NOMO-1 (cell line): ENCODE data around the gene C19orf73.
"Not testable (repeated sequence)": the region's sequence is repeated elsewhere in the genome, so short reads cannot be mapped to it uniquely, and the experiment has no call there.

Experiments used
- DNase-seq, 2 experiments: peaks; one replicate each; lab custom pipeline; 2025; ENCODE audit not compliant: unreplicated experiment in 2 of 2; lab: John Stamatoyannopoulos, UW

C19orf73 gene

DNA sequence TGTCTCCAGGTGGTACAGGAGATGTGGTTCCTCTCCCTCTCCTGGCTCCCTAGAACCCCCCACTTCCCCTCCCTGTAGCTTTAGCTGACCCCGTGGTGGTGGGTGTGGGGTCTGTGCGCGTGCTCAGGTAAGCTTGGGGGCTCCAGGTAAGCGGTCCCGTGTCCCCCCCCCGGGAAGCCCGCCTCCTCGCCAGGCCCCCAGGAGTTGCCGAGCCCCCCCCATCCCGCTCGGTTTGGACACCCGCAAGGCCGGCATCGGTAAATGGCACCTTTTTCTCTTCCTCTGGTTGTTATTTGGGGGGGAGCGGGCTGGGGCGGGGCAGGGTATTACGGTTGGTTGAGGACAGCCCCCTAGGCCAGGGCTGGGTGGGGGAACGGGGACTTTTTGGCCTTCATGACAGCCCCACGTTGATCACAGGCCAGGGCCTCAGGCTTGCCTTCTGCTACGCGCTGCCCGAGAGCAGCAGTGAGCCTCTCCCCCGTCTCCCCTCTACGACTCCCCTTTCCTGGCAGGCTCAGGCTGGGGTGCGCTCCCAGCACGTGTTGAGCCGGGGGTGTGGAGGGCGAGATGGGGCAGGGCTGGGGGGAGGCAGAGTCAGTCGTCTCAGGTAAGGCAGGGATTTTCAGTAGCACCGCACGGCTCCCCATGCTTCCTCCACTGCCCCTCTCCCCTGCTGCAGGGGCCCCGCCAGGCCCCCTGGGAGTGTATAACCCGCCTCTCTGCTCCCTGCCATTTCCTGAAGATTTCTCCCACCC, 15.4 kb downstream of the C19orf73 start:
- DNase-seq, result no peak

DNA sequence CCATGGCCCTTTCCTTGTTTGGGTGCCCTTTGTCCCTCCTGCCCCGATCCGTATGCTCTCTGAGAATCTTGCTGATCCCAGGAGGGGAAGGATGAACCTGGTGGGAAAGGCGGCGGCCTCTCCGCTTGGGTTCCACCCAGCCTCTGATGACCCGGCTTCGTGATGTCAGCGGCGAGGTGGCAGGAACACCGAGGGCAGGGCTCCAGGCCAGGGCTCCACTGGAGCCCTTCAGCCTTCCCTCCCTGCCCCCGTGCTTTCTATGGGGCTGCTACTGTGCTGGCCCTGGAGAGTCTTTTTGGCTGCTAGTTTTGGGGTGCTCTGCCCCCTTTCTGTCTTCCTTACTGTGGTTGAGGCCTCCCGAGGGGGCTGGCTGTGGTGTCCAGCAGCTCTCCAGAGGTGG, 16.6 kb downstream of the C19orf73 start:
- no peak for DNase-seq

DNA sequence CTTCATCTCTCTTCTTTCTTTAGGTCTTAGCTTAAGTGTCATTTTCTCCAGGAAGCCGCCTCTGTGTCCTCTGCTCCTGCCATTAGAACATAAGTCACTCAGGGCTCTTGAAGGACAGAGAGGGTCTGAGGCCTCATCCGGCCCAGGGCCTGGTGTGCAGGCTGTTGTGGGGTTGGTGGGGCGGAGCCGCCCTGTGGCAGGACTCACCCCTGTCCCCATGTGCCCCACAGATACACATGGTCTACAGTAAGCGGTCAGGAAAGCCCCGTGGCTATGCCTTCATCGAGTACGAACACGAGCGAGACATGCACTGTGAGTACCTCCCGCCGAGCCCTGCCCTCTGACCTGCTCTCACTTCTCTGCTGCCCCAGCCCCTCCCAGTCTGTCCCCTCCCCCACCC, 17.8 kb downstream of the C19orf73 start:
- DNase-seq, result no peak

DNA sequence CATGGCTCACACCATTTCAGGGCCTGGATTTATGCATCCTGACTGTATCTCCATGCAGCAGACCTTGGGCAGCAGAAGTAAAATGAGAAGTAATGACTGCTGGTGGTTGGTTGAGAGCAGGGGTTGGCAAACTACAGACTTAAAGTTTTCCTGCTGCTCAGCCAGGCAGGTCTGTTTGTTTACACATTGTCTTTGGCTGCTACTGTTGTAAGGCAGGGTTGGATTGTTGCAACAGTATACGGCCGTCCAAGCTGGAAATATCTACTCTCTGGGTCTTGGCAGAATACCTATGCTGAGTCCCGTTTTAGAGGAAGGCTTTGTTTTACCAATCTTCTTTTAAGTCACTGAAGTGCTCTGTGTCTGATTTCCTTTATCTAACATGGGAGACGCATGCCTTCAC, 20.1 kb downstream of the C19orf73 start:
- DNase-seq, result no peak

DNA sequence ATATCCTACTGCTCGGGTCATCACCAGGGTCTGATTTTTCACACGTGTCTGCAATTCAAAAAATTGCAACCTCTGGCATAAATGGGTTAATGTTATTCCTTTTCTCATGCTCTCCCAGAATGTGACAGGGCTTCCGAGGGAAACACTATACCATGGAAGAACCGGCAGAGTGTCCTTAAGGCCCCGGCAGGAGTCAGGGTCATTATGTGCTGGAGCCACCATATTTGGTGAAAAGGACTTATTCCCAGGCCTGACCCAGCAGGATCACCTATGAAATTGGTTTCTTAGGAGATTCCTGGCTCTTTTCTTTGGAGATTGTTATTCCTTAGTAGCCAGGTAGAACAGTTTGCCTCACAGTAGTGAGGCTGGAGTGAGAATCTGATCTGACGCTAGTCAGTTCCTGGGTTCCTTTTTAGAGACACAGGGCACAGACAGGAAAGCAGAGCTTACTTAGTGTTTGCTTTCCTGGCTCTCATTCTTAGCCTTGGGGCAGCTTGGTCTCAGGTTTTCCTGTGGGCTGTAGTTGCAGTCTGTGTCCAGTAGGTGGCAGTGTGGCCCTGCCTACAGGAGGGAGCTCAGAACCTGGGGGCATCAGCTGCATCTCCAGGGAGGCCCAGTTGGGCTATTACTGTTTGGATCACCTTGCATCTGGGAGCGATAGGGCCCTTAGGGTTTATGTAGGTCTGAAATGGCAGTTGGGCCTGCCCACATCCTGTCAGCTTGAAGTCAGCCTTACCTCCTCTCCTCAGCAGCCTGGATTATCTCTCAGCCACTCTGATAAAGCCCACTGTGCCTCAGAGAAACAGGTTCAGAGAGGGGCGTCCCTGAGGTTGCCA, 21.3 kb downstream of the C19orf73 start:
- peak; percentile 56 to 66 for DNase-seq

DNA sequence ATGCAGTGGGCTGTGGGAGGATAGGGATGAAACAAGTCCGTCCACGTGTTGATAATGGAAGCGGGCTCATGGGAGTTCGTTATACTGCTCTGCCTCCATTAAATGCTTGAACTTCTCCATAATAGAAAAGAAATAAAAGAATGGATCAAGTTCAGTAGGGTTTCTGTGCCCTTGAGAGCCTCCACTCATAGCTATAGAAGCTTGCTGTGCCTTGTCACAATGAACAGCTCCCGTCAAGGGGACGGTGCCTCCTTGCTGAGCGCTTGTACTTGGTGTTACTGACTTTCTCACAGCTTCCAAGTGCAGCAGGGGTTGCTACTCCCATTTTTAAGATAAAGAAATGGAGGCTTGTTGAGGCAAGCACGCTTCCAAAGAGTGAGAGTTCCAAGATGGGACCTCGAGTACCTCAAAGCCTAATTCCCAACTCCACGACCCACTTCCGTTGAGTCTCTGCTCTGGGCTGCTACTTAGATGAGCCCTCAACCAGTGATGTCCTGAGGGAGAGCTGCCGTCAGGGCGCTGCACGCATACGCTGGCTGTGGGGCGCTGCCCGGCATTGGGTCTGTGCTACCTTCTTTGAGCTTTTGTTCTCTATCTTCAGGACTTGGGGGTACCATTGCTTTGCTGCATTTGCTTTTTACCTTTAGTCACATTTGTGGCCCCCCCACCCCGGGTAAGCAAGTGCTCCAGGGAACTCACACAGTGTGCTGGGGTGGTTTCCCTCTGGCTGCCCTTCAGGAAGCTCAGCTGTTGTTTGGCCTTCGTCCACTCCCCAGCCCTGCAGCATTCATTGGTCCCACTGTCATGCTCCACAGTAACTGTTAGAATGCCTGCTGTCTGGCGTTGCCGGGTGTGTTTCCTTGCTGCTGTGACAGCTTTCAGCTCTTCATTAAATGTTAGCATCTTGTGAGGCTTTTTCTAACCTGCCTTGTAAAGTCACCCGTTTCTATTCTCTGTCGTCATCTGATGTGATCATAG, 24.1 kb downstream of the C19orf73 start:
- no peak for DNase-seq

DNA sequence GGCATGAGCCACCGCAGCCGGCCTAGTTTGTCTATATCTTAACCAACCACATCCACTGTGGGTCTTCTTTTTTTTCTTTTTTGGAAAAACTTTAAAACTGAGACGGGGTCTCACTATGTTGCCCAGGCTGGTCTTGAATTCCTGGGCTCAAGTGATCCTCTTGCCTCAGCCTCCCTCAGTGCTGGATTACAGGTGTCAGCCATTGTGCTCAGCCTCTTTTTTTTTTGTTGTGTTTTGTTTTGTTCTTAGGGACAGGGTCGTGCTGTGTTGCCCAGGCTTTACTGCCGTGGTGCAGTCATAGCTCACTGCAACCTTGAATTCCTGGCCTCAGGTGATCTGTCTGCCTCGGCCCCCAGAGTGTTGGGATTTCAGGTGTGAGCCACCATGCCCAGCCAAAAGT, 26.3 kb downstream of the C19orf73 start:
- no peak for DNase-seq

DNA sequence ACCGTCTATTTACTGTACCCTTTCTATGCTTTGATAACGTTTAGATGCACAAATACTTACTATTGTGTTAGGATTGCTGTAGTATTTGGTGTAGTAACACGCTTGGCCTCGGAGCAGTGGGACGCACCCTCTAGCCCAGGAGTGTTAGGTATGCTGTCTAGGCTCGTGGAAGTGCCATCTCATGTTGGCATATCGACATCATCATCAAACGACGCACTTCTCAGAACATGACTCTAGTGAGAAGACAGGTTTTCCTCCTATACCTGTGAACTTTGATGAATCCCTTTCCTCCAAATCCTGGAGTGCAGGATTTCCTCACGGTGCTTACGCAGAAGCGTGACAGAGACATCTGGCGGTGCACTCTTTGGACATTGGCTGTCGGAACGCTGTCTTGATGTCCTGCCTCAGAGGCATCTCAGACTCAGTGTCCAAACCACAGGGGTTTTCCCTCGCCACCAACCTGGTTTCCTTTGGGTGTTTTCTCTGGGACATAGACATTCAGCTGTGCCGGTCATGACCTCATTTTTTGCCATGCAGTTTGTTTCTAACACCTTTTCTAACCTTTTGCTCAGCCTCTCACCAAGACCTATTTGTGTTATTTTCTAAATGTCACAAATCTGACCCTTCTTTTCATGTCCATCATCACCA, 27.4 kb downstream of the C19orf73 start:
- no peak for DNase-seq

DNA sequence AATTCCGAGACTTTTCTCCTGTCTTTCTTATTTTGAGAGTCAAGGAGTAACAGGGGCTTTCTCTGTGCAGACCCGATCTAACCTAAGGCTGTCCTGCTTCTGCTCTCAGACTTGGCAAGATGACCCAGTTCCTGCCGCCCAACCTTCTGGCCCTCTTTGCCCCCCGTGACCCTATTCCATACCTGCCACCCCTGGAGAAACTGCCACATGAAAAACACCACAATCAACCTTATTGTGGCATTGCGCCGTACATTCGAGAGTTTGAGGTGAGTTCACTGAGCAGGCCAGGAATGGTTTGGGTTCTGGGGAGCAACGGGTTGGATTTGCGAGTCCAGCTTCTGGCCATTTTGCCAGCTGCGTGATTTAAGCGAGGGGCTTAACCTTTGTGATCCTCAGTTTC, 32.6 kb downstream of the C19orf73 start:
- no peak for DNase-seq

DNA sequence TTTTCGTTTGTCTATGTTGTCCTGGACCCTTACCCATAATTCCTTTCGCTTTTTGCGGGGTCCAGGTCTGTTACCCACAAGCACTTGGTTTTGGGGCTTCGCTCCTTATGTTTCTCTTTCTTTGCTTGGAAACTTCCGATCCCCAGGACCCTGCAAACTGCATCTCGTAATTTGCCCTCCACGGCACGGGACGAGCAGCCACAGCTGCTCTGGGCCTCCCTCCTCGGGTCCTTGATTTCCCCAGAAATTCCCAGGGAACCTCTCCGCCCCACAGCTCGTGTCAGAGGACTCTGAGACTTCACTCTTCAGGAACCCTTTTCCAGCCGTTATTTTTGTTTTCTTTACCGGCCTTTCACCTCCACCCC, 33.1 kb downstream of the C19orf73 start:
- no peak for DNase-seq

DNA sequence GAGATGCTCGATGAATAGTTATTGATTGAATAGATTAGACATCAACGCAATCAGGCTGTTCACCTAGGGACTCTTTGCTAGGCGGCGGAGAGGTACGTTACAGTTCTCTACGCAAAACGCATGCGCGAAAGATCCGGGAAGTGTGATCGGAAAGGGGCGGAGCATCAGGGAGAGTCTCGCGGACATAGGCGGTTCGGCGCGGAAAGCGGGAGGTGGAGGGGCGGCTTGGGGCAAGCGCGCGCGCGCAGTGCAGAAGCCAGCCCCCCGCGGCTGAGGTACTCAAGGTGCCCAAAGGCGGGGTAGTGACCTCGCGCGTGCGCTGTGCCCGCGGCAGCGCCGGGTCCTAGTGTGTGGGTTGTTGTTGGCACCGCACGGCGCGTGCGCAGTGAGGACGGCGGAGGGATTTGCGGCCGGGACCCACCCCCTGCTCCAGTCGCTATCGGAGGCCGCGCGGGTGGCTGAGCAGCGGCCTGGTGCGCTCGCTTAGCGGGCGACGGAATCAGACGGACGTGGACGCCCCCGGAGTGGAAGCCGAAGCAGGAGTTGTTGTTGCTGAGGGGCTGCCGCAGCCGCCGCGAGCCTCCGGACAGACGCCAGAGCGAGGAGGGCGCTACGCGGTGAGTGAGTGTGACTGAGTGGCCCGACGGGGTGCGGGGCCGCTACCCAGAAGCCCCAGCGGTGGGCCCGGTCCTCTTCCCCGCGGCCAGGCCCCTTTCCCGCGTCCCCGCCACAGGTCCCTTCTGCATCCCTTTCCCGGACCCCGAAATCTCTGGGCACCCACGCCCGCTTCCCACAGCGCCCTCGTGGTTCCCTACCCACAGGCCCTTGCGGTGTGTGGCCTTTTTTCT, 33.7 kb downstream of the C19orf73 start, which contains the start of gene SNRNP70:
TSS of gene SNRNP70 (plus strand) at position 432 of the 848 bp plus-strand sequence. CDS start 964 bp downstream, outside the sequence.
- peak; percentile 98 to 99 for DNase-seq

DNA sequence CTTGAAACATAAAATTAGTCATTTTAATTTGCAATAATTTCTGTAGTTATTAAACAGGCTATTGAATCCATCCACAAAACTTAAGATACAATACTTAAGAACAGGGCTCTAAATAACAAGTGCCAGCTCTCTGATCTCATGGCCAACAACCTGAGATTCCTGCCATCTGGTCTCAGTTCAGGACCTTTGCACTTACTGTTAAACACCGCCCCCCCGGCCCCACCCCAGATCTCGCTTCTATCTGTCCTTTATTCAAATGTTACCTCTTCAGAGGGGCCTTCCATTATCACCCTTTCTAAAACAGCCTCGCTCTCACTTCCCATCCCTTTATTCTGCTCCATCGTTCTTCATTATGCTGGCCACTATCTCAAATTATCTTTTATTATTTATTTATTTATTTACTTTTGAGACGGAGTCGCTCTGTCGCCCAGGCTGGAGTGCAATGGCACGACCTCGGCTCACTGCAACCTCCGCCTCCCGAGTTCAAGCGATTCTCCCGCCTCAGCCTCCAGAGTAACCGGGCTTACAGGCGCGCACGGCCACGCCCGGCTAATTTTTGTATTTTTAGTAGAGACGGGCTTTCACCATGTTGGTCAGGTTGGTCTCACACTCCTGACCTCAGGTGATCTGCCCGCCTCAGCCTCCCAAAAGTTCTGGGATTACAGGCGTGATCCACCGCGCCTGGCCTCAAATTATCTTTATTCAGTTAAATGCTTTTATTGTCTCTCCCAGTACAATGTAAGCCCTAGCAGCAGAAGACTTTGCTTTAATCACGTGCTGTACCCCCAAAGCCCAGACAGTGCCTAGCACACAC, 34.5 kb downstream of the C19orf73 start:
- no peak for DNase-seq

DNA sequence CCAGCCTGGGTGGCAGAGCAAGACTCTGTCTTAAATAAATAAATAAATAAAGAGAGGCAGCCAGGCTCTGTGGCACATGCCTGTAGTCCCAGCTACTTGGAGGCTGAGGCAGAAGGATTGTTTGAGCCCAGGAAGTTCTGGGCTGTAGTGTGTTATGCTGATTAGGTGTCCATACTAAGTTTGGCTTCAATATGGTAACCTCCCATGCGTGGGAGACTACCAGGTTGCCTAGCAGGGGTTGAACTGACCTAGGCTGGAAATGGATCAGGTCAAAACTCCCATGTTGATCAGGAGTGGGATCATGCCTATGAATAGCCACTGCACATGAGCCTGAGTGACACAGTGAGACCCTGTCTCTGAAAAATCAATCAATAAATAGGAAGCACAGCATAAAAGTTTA, 37.7 kb downstream of the C19orf73 start:
- DNase-seq, result no peak

DNA sequence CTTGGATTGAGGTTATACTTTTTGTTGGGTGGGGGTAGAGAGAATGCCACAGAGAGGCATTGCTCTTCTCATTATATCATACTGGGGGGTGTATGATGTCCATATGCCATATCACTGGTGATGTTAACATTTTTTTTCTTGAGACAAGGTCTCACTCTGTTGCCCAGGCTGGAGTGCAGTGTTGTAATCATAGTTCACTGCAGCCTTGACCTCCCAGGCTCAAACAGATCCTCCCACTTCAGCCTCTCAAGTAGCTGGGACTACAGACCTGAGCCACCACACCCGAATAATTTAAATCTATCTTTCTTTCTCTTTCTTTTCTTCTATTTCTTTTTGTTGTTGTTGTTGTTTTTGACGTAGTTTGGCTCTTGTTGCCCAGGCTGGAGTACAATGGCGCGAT, 38.6 kb downstream of the C19orf73 start:
- no peak for DNase-seq

DNA sequence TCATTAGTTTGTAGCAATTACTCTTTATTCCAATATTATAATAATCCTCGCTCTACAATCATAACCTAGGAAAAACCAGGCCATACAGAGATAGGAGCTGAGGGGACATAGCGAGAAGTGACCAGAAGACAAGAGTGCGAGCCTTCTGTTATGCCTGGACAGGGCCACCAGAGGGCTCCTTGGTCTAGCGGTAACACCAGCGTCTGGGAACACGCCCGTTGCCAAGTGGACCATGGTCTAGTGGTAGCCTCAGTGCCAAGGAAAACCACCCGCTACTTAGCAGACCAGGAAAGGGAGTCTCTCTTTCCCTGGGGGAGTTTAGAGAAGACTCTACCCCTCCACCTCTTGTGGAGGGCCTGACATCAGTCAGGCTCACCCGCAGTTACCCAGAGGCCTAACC, 44.1 kb downstream of the C19orf73 start:
- not testable (repeated sequence) for DNase-seq

DNA sequence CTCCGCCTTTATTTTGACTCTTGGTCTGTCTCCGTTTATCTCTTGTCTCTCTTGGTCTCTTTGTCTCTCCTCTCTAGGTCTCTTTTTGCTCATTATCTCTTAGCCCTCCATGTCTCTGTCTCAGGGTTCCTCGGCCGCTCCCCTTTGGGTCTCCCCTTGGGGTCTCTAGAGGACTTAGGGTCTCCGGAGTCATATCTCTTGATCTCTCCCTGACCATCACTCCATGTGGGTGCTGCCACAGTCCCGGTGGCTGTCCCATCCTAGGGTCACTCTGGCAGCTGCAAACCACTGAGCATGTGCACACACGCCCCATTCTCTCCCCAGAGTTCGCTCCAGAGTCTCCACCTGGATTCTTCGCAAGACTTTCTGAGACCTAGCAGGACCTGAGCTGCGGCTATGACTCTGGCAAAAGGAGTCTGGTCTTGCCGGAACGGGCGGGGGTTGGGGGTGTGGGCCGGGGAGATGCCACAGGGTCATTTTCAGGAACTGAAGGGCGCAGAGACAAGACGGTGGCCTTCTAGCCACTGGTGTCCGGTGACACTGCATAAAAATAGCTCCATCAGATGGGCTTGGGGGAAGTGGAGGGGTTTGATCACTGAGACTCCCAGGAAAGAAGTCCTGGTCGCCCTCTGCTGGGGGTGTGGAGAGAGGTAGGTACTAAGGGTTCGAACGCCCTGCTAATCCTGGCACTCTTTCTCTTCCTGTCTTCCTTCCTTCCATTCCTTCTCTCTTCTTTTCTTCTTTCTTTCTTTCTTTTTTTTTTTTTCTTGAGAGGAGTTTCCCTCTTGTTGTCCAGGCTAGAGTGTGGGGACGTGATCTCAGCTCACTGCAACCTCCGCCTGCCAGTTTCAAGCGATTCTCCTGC, 45.2 kb downstream of the C19orf73 start:
- peak; percentile 15 to 30 for DNase-seq

DNA sequence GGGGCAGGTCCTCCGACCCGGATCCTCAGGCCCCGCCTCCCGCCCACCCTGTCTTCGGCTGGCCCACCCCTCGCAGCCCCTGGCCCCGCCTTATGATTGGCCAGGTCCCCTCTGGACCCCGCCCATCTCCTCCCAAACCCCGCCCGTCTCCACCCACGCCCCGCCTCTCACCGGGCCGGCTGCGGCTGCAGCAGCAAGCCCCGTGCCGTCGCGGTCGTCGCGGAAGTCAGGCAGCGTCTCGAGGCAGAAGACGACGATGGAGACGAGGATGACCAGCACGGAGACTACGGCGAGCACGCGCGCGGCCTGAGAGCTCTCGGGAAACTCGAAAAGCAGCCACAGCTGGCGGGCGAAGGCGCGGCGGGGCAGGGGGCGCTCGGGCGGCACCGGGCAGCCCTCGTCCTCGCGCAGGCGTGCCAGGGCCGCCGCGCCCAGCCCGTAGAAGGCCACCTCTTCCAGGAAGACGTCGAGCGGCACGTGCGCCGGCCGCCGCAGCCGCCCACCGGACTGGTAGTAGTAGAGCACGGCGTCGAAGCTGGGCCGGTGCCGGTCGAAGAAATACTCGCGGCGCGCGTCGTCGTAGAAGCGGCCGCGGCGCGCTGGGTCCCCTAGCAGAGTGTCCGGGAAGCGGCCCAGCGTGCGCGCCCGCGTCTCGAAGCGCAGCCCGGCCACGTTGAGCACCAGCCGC, 46.9 kb downstream of the C19orf73 start:
- DNase-seq, result no peak
